Activated CD8-positive, alpha-beta T cell treated with anti-CD3 and anti-CD28 coated beads for 36 hours (primary cell): ENCODE measurements around the gene ATP5F1D. TPM values are rescaled to one million over a fixed set of nuclear protein-coding genes. Genes with fewer than 3 reads are reported as not detected.

Experiments used
- ATAC-seq: fragments of 200-7000 bp; cut with Tn5 transposase; one replicate; pipeline ENCODE4 v1.10.0; 2021; ENCODE audit warnings: mild to moderate bottlenecking, moderate library complexity
- CTCF ChIA-PET: fragments of 350-600 bp; sonication (Branson Sonifier 250); formaldehyde crosslinking; loops from one replicate; lab custom pipeline; 2021; ENCODE audit warnings: antibody characterized with exemption; lab: Charles Lee
- POLR2A ChIA-PET: fragments of 350-600 bp; sonication (Branson Sonifier 250); formaldehyde crosslinking; loops from one replicate; lab custom pipeline; 2021; ENCODE audit warnings: antibody characterized with exemption; lab: Charles Lee
- DNase-seq: peaks from one replicate; pipeline ENCODE4 v3.0.0-alpha.2; 2020
- H3K27ac Mint-ChIP-seq: one replicate; pipeline ENCODE4 v1.8.0; 2021; ENCODE audit warnings: mild to moderate bottlenecking, mixed read lengths
- H3K27me3 Mint-ChIP-seq: one replicate; pipeline ENCODE4 v1.8.0; 2021; ENCODE audit warnings: mixed read lengths
- H3K36me3 Mint-ChIP-seq: one replicate; pipeline ENCODE4 v1.8.0; 2021; ENCODE audit warnings: low read depth, mixed read lengths
- H3K4me1 Mint-ChIP-seq: one replicate; pipeline ENCODE4 v1.8.0; 2021; ENCODE audit warnings: low read depth, mixed read lengths
- H3K4me3 Mint-ChIP-seq: one replicate; pipeline ENCODE4 v1.8.0; 2021; ENCODE audit warnings: mild to moderate bottlenecking, moderate library complexity, mixed read lengths
- H3K9me3 Mint-ChIP-seq: one replicate; pipeline ENCODE4 v1.8.0; 2021; ENCODE audit warnings: mixed read lengths
- intact Hi-C: fragments of 100-400 bp; cut with micrococcal nuclease; formaldehyde crosslinking; loops from one replicate; pipeline ENCODE4 v1.10.0; 2022
- total RNA-seq, 2 experiments: library from RNA; stranded (reverse); gene quantifications; one replicate each; pipeline ENCODE4 v1.2.3, GENCODE V29; 2021
- TF ChIP-seq, protein P1 (sequence below): fragments of 200-600 bp; IDR thresholded peaks from one replicate; pipeline ENCODE4 v1.8.0; 2022; ENCODE audit warnings: antibody characterized with exemption, mild to moderate bottlenecking

Gene ATP5F1D
- total RNA-seq, 2 experiments from 2014 or later: 186 to 199 TPM

DNA sequence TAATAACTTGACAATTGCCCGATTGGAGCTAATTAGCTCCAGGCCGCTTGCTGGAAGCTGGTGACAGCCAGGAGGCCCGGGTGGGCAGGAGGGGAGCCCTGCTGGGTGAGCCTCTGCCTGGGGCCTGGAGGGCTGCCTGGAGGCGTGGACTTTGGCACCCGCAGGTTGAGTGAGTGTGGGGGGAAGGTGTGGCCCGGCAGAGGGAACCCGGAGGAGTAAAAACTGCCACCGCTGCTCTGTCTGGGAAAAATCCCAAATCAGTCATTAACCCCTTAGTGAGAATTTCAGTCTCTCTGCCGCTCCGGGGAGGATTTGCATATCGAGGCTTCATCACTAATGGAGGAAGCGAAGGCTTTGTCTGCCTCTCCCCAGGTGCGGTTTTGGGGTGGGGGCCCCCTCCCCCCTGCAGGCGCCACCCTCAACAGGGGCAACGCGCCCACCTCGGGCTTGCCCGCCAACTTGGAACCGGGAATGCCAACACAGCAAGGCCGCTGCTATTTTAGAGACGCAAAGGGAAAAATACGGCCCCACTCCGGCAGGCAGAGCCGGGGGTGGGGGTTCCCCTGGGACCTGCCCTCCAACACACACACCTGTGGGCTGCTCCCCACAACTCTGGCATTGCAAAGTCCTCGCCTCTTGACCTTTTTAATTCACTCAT lies 50.3 kb downstream of the ATP5F1D start:
- intact Hi-C loops: no loop called here
- TF ChIP-seq, protein P1, sequence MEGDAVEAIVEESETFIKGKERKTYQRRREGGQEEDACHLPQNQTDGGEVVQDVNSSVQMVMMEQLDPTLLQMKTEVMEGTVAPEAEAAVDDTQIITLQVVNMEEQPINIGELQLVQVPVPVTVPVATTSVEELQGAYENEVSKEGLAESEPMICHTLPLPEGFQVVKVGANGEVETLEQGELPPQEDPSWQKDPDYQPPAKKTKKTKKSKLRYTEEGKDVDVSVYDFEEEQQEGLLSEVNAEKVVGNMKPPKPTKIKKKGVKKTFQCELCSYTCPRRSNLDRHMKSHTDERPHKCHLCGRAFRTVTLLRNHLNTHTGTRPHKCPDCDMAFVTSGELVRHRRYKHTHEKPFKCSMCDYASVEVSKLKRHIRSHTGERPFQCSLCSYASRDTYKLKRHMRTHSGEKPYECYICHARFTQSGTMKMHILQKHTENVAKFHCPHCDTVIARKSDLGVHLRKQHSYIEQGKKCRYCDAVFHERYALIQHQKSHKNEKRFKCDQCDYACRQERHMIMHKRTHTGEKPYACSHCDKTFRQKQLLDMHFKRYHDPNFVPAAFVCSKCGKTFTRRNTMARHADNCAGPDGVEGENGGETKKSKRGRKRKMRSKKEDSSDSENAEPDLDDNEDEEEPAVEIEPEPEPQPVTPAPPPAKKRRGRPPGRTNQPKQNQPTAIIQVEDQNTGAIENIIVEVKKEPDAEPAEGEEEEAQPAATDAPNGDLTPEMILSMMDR: no peak
- no peak overlapping the region for H3K4me3 Mint-ChIP-seq
- H3K4me1 Mint-ChIP-seq: no peaks in the 10 kb centered on the region
- no peaks in the 10 kb centered on the region for H3K36me3 Mint-ChIP-seq
- DNase-seq (no peak), ATAC-seq (no peak)
- peaks cover 22% of the 10 kb centered on the region for H3K27me3 Mint-ChIP-seq
- CTCF ChIA-PET: no interaction called here
- H3K9me3 Mint-ChIP-seq: no peaks in the 10 kb centered on the region
- H3K27ac Mint-ChIP-seq: no peak overlapping the region
- POLR2A ChIA-PET: interaction anchor here (0.6 kb wide), 1 partner anchor 385 kb away, joined by 3 read pairs; no protein-coding TSS in a partner anchor

DNA sequence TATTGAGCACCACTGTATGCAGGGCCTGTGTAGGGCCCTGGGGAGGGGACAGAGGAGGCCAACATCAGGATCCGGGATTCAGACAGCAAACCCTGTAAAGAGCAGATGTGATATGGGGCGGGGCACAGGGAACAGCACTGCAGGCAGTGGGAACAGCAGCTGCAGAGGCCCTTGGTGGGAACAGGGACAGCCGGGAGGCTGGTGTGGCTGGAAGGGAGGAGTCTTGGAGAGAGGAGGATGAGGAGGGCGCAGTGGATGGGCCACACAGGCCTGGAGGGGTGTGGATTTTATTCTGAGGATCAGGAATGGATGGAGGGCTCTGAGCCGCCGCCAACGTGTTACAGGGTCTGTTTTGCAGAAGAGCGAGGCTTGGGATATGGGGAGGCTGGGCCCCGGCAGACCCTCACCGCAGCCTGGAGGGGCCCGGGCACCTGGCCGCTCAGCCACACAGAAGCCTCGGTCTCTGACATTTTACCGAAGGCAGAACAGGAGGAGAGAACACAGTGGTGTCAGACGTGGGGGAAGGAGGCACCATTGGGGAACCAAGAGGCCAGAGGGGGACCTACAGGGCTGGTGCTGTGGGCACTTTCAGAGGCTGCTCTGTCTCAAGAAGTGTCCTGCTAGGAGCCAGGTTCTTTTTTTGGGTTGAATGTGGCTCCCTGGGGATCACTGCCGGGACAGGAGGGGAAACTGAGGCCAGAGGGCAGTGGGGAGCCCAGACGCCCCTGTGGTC lies 51.0 kb downstream of the ATP5F1D start:
- Mint-ChIP-seq H3K36me3 (no peaks in the 10 kb centered on the region), H3K27me3 (peaks cover 20% of the 10 kb centered on the region), H3K27ac (no peak overlapping the region), H3K9me3 (no peaks in the 10 kb centered on the region), H3K4me1 (no peaks in the 10 kb centered on the region), H3K4me3 (no peak overlapping the region)
- ChIA-PET CTCF (no interaction called here), POLR2A (interaction anchor here (0.9 kb wide), 1 partner anchor 8 kb away, joined by 4 read pairs; no protein-coding TSS in a partner anchor)
- TF ChIP-seq, protein P1: no peak
- intact Hi-C loops: no loop called here
- no peak for DNase-seq
- ATAC-seq: no peak

DNA sequence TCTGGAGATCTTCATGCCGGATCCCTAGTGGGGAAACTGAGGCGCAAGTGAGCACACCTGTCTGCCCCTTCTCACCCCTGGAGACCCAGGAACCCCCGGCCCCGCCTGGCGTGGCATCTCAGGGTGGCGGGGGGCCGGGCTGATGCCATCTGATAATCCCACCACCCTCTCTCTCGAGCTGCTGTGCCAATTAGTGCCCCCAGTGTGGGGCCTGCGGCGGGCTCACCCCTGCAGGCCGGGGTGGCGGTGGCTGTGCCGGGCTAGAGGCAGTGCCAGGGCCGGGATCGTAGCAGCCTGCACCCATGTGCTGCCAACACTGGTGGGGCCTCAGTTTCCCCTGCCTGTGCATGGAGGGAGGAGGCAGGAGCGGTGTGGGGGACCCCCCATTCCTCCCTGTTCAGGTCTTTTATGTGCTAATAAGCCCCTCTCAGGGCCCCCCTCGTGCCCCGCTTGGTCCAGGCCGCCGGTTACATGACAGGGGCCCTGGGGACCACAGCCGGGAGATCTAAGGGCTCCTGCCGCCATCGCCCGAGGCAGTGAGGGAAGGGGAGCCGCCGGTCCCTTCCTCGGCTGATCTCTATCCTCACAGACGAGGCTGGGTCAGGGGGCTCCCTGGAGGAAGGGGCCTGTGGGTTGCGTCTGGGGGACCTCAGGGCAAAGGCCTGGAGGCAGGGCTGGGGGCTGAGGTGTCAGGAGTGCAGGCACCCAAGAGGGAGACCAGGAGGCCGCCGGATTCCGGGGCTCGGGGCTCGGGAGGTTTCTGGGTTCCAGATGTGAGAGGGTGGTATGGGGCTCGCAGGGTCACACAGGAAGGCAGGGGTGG lies 52.4 kb downstream of the ATP5F1D start:
- H3K36me3 Mint-ChIP-seq: no peaks in the 10 kb centered on the region
- CTCF ChIA-PET: no interaction called here
- ATAC-seq: no peak
- POLR2A ChIA-PET: interaction anchor here (0.7 to 0.9 kb wide), 2 partner anchors 9 to 15 kb away, joined by 3 to 4 read pairs; no protein-coding TSS in a partner anchor
- no peak for DNase-seq
- H3K9me3 Mint-ChIP-seq: no peaks in the 10 kb centered on the region
- H3K4me3 Mint-ChIP-seq: no peak overlapping the region
- H3K27me3 Mint-ChIP-seq: peaks cover 19% of the 10 kb centered on the region
- intact Hi-C loops: no loop called here
- no peak overlapping the region for H3K27ac Mint-ChIP-seq
- TF ChIP-seq, protein P1: no peak
- no peaks in the 10 kb centered on the region for H3K4me1 Mint-ChIP-seq

Other genes with a start within 250 kb of the ATP5F1D start
- gene GRIN3B, start 241.3 kb upstream of the ATP5F1D start, total RNA-seq: under 1 TPM in 1 of 2 experiments, not detected in 1; 0.07 TPM
- gene TMEM259, start 220.6 kb upstream of the ATP5F1D start, total RNA-seq: 100 to 1,000 TPM; 115 to 117 TPM
- gene RNU6-2, start 220.2 kb upstream of the ATP5F1D start, total RNA-seq: not detected
- 10 to 100 TPM; 97.4 to 98.3 TPM for gene CNN2, start 215.1 kb upstream of the ATP5F1D start, total RNA-seq
- gene ABCA7, start 201.6 kb upstream of the ATP5F1D start, total RNA-seq: 10 to 100 TPM; 14.0 to 14.6 TPM
- gene ARHGAP45, start 174.6 kb upstream of the ATP5F1D start, total RNA-seq: 100 to 1,000 TPM; 136 to 150 TPM
- 100 to 1,000 TPM; 271 to 282 TPM for gene POLR2E, start 146.4 kb upstream of the ATP5F1D start, total RNA-seq
- 100 to 1,000 TPM; 224 to 232 TPM for gene GPX4, start 137.8 kb upstream of the ATP5F1D start, total RNA-seq
- 10 to 100 TPM; 41.7 to 42.0 TPM for gene SBNO2, start 67.5 kb upstream of the ATP5F1D start, total RNA-seq
- 10 to 100 TPM; 55.1 to 58.0 TPM for gene STK11, start 36.0 kb upstream of the ATP5F1D start, total RNA-seq
- gene CBARP, start 3.7 kb upstream of the ATP5F1D start, total RNA-seq: under 1 TPM; 0.49 to 0.86 TPM
- 10 to 100 TPM; 41.1 to 43.9 TPM for gene MIDN, start 6.8 kb downstream of the ATP5F1D start, total RNA-seq
- 100 to 1,000 TPM; 161 to 180 TPM for gene CIRBP, start 27.6 kb downstream of the ATP5F1D start, total RNA-seq
- gene FAM174C, start 33.8 kb downstream of the ATP5F1D start, total RNA-seq: 10 to 100 TPM; 77.0 to 88.0 TPM
- not detected for gene EFNA2, start 44.1 kb downstream of the ATP5F1D start, total RNA-seq
- gene NDUFS7, start 142.2 kb downstream of the ATP5F1D start, total RNA-seq: 100 to 1,000 TPM; 113 to 120 TPM
- 10 to 100 TPM; 27.8 to 29.5 TPM for gene GAMT, start 159.8 kb downstream of the ATP5F1D start, total RNA-seq
- gene DAZAP1, start 165.8 kb downstream of the ATP5F1D start, total RNA-seq: 100 to 1,000 TPM; 263 to 283 TPM
- gene RPS15, start 196.6 kb downstream of the ATP5F1D start, total RNA-seq: 1,000 to 10,000 TPM; 1,854 to 1,879 TPM
- gene APC2, start 208.4 kb downstream of the ATP5F1D start, total RNA-seq: under 1 TPM; 0.07 to 0.29 TPM
- 10 to 100 TPM; 21.3 to 21.5 TPM for gene C19orf25, start 237.5 kb downstream of the ATP5F1D start, total RNA-seq
- gene PCSK4, start 248.6 kb downstream of the ATP5F1D start, total RNA-seq: 1 to 10 TPM; 4.4 to 4.7 TPM
- 1 to 10 TPM; 2.0 to 2.4 TPM for gene REEP6, start 249.4 kb downstream of the ATP5F1D start, total RNA-seq